Measurements from ENCODE around the gene URGCP. TPM values are rescaled to one million over a fixed set of nuclear protein-coding genes. Genes with fewer than 3 reads are reported as not detected.

The URGCP gene
- total RNA-seq, 1 experiment from 2014 or later, result 19.5 TPM

DNA sequence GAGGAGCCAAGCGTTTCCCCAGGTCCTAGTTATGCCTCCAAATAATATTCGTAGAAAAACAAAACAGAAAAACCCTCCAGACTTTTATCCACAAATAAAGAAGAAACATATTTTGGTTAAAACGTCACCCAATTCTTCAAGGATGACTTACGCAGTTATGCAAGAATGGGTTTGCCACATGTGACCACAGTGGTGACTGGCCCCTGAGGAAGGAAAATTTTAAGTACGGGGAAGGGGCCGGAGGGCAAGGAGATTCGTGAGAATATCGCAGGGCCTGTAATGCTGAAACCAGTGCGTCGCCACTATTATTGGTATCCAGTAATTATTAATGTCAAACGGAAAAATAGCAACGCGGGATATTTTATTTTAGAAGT is 36.5 kb downstream of the URGCP start:
- peak overlapping the region; percentile 83 for H3K27ac Mint-ChIP-seq
- ChIA-PET CTCF (interaction anchor here (0.8 to 2.3 kb wide), 3 partner anchors 59 to 287 kb away, joined by 4 to 13 read pairs (median 5); partner anchors contain the start of gene STK17A), POLR2A (interaction anchor here (0.6 to 1.0 kb wide), 6 partner anchors 10 to 888 kb away, joined by 3 to 6 read pairs (median 4); partner anchors contain the start of gene STK17A)
- H3K4me1 Mint-ChIP-seq, result peaks cover 39% of the 10 kb centered on the region
- H3K27me3 Mint-ChIP-seq (ENCODE audit: low read depth), result peaks cover 2% of the 10 kb centered on the region; the same call in 1 of the 2 replicates
- H3K36me3 Mint-ChIP-seq, result peaks cover 24% of the 10 kb centered on the region
- H3K9me3 Mint-ChIP-seq, result 0 out of 2 replicates have a peak, but pooled peaks cover 3% of the 10 kb centered on the region
- ATAC-seq (no peak), DNase-seq (ENCODE audit: low spot score) (no peak)
- TF ChIP-seq KAT7 (CRISPR knock-in tag; IDR thresholded peaks at IDR 0.05; ENCODE audit: borderline replicate concordance) (no peak), NFYB (CRISPR knock-in tag; conservative IDR thresholded peaks at IDR 0.05; ENCODE audit: low read depth) (no peak), TCF7 (CRISPR knock-in tag; IDR thresholded peaks at IDR 0.05; ENCODE audit: low read depth) (no peak), ZNF263 (CRISPR knock-in tag; IDR thresholded peaks at IDR 0.05; ENCODE audit: low read depth) (no peak), SMAD4 (CRISPR knock-in tag; IDR thresholded peaks at IDR 0.05) (no peak), MYBL2 (CRISPR knock-in tag; IDR thresholded peaks at IDR 0.05) (no peak)
- TF ChIP-seq, protein P1, sequence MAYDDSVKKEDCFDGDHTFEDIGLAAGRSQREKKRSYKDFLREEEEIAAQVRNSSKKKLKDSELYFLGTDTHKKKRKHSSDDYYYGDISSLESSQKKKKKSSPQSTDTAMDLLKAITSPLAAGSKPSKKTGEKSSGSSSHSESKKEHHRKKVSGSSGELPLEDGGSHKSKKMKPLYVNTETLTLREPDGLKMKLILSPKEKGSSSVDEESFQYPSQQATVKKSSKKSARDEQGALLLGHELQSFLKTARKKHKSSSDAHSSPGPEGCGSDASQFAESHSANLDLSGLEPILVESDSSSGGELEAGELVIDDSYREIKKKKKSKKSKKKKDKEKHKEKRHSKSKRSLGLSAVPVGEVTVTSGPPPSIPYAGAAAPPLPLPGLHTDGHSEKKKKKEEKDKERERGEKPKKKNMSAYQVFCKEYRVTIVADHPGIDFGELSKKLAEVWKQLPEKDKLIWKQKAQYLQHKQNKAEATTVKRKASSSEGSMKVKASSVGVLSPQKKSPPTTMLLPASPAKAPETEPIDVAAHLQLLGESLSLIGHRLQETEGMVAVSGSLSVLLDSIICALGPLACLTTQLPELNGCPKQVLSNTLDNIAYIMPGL (CRISPR knock-in tag; IDR thresholded peaks at IDR 0.05), result 0 out of 2 replicates have a peak, but pooled peaks have one; percentile 5
- TF ChIP-seq, protein P2, sequence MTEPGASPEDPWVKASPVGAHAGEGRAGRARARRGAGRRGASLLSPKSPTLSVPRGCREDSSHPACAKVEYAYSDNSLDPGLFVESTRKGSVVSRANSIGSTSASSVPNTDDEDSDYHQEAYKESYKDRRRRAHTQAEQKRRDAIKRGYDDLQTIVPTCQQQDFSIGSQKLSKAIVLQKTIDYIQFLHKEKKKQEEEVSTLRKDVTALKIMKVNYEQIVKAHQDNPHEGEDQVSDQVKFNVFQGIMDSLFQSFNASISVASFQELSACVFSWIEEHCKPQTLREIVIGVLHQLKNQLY (CRISPR knock-in tag; IDR thresholded peaks at IDR 0.05), result no peak
- TF ChIP-seq, protein P3, sequence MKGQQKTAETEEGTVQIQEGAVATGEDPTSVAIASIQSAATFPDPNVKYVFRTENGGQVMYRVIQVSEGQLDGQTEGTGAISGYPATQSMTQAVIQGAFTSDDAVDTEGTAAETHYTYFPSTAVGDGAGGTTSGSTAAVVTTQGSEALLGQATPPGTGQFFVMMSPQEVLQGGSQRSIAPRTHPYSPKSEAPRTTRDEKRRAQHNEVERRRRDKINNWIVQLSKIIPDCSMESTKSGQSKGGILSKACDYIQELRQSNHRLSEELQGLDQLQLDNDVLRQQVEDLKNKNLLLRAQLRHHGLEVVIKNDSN (CRISPR knock-in tag; IDR thresholded peaks at IDR 0.05), result no peak
- peak overlapping the region; percentile 89 for H3K4me3 Mint-ChIP-seq

DNA sequence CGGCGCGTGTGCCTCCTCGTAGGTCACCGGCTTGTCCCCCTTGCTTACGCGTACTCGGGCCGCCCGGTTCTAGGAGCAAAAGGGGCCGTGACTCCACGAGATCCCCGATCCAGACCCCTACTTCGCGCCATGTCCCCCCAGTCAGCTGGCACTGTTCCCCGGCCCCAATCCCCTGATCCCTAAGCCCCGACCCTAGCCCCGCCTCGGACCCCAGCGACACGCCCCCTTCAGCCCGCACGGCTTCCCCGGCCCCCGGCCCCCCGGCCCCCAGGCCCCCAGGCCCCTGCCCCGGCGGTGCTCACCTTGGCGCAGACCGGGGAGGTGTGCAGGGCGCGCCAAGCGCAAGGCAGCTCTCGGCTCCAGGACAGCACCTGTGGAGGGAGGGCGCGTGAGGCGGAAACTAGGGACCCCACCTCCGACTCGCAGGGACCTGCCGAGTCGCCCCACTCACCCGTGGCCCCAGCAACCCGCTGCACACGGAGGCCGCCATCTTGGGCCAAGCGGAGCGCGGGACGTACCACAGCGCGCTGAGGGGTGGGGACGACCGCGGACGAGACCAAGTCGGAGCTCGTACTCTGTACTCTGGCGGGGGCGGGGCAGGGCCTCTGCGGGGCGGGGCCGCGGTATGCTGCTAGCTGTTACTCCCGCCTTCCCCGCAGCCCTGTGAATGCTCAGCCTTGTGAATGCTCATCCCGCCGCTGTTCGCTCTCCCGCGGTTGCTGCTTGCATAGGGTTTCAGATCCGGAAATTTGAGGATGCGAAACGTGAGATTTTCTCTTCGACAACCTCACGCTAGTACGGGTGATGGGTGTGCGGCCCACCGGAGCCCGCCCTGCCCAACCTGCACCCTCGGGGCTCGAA is 37.2 kb downstream of the URGCP start, which contains the start of gene MRPS24:
MRPS24 (minus strand) TSS at position 512 of the 861 bp plus-strand sequence; CDS start at position 490, 22 bp downstream.
- peaks cover 5% of the 10 kb centered on the region for H3K9me3 Mint-ChIP-seq
- peaks cover 25% of the 10 kb centered on the region for H3K36me3 Mint-ChIP-seq
- H3K27me3 Mint-ChIP-seq (ENCODE audit: low read depth), result peaks cover 2% of the 10 kb centered on the region; the same call in 1 of the 2 replicates
- ATAC-seq (peak; percentile 92), DNase-seq (ENCODE audit: low spot score) (peak; percentile 93)
- peak within 1 kb of the TSS; percentile 83 for H3K27ac Mint-ChIP-seq
- POLR2A ChIA-PET, result interaction anchor here (0.6 to 1.0 kb wide), 6 partner anchors 10 to 887 kb away, joined by 3 to 6 read pairs (median 4); partner anchors contain the start of gene STK17A
- peaks cover 39% of the 10 kb centered on the region for H3K4me1 Mint-ChIP-seq
- CTCF ChIA-PET, result interaction anchor here (0.6 to 2.3 kb wide), 5 partner anchors 58 to 565 kb away, joined by 3 to 13 read pairs (median 4); partner anchors contain the start of gene STK17A
- peak within 1 kb of the TSS; percentile 89 for H3K4me3 Mint-ChIP-seq
- TF ChIP-seq, protein P4, sequence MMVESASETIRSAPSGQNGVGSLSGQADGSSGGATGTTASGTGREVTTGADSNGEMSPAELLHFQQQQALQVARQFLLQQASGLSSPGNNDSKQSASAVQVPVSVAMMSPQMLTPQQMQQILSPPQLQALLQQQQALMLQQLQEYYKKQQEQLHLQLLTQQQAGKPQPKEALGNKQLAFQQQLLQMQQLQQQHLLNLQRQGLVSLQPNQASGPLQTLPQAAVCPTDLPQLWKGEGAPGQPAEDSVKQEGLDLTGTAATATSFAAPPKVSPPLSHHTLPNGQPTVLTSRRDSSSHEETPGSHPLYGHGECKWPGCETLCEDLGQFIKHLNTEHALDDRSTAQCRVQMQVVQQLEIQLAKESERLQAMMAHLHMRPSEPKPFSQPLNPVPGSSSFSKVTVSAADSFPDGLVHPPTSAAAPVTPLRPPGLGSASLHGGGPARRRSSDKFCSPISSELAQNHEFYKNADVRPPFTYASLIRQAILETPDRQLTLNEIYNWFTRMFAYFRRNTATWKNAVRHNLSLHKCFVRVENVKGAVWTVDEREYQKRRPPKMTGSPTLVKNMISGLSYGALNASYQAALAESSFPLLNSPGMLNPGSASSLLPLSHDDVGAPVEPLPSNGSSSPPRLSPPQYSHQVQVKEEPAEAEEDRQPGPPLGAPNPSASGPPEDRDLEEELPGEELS (CRISPR knock-in tag; IDR thresholded peaks at IDR 0.05), result peak; percentile 75; the same call in 1 of the 2 replicates
- TF ChIP-seq, protein P3 (CRISPR knock-in tag; IDR thresholded peaks at IDR 0.05), result peak; percentile 50; the same call in 1 of the 2 replicates
- TF ChIP-seq, protein P5, sequence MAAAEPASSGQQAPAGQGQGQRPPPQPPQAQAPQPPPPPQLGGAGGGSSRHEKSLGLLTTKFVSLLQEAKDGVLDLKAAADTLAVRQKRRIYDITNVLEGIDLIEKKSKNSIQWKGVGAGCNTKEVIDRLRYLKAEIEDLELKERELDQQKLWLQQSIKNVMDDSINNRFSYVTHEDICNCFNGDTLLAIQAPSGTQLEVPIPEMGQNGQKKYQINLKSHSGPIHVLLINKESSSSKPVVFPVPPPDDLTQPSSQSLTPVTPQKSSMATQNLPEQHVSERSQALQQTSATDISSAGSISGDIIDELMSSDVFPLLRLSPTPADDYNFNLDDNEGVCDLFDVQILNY (CRISPR knock-in tag; IDR thresholded peaks at IDR 0.05), result peak; percentile 71
- no peak for TF ChIP-seq ZNF219 (CRISPR knock-in tag; IDR thresholded peaks at IDR 0.05; ENCODE audit: borderline replicate concordance)
- 0 out of 2 replicates have a peak, but pooled peaks have one; percentile 33 for TF ChIP-seq ATF1 (CRISPR knock-in tag; IDR thresholded peaks at IDR 0.05)
- TF ChIP-seq, protein P6, sequence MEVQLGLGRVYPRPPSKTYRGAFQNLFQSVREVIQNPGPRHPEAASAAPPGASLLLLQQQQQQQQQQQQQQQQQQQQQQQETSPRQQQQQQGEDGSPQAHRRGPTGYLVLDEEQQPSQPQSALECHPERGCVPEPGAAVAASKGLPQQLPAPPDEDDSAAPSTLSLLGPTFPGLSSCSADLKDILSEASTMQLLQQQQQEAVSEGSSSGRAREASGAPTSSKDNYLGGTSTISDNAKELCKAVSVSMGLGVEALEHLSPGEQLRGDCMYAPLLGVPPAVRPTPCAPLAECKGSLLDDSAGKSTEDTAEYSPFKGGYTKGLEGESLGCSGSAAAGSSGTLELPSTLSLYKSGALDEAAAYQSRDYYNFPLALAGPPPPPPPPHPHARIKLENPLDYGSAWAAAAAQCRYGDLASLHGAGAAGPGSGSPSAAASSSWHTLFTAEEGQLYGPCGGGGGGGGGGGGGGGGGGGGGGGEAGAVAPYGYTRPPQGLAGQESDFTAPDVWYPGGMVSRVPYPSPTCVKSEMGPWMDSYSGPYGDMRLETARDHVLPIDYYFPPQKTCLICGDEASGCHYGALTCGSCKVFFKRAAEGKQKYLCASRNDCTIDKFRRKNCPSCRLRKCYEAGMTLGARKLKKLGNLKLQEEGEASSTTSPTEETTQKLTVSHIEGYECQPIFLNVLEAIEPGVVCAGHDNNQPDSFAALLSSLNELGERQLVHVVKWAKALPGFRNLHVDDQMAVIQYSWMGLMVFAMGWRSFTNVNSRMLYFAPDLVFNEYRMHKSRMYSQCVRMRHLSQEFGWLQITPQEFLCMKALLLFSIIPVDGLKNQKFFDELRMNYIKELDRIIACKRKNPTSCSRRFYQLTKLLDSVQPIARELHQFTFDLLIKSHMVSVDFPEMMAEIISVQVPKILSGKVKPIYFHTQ (CRISPR knock-in tag; IDR thresholded peaks at IDR 0.05), result no peak
- TF ChIP-seq, protein P1 (CRISPR knock-in tag; IDR thresholded peaks at IDR 0.05), result 0 out of 2 replicates have a peak, but pooled peaks have one; percentile 41

Measured in WTC11 (cell line).